HL-60/S4 treated with phorbol 12-myristate 13-acetate at 8.2 ng/mL for 4 days and 3 days (cell line): ENCODE data around the gene C1QTNF12.
"Not testable (repeated sequence)": the region's sequence is repeated elsewhere in the genome, so short reads cannot be mapped to it uniquely, and the experiment has no call there.

ENCODE experiments used
- in situ Hi-C: fragments of 300-500 bp; cut with MboI; formaldehyde crosslinking; loops from 2 replicates; pipeline ENCODE4 v1.15.0; 2022; ENCODE audit warnings: low sequenced_read_pairs

Gene C1QTNF12

DNA sequence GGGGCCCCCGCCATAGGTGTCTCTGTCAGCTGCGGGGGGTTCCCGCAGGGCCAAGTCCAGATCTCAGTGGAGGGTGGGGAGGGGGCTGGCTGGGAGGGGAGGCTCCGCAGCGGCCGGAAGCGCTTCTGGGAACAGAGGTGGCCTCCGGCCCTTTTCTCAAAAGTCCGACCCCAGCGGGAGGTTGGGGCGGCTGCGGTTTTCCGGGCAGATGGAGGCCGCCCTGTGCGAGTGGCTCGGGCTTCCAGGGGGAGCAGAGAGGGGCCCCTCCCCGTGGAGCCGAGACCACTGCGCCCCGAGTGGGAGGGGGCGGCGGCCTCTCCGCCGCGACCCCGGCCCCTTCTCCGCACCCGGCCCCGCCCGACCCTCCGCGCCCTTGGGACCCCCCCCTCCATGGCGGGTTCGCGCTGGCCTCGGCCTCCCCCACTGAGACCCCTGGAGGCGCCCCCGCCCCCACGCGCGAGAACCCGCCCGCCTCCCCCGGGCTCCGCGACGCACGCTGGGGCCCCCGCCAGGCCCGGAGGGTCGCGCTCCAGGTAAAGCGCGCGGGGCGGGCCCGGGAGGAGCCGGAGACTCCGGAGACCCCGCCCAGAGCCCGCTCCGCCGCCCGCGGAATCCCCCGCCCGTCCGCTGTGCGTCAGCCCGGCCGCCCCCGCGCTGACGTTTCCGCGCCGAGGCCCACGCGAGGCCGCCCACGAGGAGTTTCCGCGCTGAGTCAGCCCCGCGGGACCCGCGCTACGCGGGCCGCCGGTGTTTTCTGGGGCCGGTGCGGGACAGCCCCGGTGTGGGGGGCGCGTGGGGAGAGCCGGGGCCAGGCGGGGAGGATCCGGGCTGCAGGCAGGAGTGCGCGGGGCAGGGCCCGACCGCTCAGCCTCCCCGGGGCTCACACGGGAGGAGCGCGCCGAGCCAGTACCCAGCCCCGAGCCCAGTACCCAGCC lies 45.4 kb downstream of the C1QTNF12 start:
- in situ Hi-C loops = no loop called here

DNA sequence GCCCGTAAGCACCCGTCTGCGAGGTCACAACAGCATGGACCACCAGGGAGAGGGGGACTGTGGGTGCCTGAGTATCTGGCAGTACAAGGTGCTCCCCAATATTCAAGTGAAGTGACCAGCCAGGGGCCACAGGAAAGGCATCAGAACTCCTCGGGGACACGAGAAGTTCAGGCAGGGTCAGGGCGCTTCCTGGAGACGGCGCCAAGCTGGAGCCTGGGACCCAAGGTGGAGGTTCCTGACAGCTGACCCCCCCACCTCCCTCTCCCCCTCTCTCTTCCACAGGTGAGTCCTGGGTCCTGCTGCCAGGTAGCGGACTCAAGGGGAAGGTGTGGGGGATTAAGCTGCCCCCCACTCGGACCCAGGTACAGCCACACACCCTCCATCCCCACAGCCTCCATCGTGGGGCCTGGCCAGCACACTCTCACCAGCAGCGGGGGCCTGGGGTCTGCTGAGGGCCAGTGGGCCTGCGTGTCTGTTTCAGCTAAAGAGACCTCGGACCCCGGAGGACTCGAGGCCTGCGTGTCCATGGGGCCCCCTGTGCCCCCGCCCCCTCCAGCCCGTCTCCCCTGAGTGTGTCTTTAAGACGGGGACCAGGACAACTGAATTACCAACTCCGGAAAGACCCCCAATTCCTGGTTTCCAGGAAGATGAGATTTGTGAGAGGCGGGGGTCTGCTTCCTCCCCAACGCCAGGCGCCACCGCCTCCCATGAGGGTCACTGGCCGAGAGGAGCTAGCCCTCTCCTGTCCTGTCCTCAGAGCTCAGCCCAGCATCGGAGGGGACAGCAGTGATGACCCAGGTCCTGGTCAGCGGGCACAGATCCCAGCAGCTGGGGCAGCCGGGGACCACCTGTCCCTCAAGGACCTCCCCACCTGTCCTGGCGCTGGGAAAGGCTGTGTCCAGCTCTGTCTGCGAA lies 46.3 kb downstream of the C1QTNF12 start:
- in situ Hi-C loops = no loop called here

DNA sequence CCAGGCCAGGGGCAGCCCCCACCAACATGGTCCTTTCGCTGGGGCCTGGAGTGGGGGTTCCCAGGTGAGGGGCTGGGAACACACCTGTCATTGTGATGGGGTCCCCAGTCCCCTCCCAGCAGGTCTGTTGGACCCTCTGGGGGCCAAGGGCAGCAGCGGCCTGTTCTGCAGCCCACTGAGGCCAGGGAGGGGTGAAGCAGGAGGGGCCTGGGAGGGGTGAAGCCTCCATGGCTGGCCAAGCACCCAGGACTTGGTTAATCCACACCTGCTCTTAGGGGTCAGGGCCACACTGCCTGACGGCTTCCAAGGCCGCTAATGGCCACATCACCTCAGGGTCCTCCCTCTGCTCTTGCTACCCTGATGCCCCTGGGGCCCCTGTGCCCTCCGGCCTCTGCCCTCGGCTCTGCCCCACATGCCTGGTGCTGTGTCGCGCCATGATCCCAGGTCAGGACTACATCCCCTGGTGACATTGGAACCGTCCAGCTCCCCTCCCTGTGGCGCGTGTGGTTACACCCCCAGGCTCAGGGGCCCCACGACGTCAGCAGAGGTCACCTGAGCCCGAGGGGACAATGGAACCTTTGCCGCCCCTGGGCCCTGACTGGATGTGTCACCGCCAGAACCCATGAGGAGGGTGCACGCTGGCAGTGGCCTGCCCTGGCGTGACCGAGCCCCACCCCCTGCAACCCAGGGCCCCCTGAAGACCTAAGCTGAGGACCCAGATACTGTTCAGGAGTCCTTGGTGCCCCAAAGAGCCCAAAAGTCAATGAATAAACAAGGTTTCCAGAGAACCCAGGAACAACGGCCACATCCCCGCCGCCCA lies 47.2 kb downstream of the C1QTNF12 start:
- in situ Hi-C loops = no loop called here

DNA sequence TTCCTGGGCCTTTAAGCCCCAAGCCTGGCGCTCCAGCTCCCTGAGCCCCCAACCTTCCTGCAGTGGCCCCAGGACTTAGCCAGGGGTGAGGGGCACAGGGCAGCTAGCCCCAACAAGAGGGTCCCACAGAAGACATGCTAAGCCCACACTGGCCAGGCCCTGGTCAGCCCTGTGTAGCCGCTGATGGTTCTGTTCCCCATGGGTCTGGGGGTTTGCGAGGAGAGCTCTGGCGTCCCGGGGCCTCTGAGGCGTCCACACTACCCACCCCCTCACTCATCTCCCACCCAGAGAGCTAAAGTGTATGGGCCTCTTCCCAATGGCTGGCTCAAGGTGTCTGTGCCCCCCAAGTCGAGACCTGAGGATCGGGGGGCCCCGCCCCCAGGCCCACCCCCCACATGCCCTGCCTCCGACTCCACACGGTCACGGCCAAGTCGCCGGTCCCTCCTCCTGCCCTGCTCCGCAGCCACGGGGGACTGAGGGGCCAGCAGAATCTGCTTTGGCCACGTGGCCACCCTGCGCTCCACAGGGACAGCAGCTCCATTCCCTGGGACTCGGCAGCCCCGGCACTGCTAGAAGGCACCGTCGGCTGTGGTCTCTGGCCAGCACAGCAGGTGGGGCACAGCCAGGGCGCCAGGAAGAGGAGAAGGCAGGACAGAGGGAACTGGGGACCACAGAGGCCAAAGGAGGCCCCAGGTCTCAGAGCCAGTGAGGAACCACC lies 47.9 kb downstream of the C1QTNF12 start:
- in situ Hi-C loops = no loop called here

DNA sequence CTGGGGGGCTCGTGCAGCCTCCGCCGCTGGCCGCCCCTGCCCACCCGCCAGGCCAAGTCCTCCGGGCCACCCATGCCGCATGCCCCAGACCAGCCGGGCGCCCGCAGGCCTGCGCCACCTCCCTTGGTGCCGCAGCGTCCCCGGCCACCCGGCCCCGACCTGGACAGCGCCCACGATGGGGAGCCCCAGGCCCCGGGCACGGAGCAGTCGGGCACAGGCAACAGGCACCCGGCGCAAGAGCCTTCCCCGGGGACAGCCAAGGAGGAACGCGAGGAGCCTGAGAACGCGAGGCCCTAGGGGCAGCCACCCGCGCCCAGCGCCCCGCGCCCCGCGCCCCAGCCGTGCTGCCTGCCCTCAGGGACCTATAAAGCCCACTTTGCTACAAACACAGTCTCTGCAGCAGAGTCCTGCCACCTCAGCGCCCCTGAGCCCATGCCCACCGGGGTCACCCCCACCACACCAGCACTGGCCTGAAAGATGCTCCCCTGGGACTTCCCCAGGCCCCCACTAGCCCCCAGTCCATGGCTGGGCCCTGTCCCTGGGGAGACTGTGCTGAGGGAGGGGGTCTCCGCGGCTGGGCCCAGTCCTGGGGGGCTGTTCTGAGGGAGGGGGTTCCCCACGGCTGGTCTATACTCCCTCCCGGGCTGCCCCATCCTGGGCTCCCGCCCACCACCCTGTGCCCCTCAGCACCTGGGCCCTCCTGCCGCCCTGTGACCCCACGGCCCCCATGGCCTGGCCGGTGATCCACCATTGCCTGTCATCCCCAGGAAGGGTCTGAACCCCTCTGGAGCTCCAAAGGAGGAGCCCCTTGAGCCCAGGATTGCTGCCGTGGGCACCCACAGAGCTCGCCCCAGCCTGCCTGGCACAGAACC lies 48.7 kb downstream of the C1QTNF12 start:
- in situ Hi-C loops = no loop called here

DNA sequence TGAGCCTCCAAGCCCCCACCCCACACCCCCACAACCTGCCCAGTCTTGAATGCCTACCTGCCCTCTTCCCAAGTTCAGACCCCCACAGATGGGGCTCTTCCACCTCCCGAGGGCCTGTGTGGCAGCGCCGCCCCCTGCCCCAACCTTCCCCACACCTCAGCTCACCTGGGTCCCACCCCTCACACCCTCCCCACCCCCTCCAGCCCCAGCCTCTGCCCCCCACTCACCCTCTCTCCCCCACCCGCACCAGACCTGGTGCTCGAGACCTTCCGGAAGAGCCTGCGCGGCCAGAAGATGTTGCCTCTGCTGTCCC lies 49.4 kb downstream of the C1QTNF12 start:
- in situ Hi-C loops = no loop called here

DNA sequence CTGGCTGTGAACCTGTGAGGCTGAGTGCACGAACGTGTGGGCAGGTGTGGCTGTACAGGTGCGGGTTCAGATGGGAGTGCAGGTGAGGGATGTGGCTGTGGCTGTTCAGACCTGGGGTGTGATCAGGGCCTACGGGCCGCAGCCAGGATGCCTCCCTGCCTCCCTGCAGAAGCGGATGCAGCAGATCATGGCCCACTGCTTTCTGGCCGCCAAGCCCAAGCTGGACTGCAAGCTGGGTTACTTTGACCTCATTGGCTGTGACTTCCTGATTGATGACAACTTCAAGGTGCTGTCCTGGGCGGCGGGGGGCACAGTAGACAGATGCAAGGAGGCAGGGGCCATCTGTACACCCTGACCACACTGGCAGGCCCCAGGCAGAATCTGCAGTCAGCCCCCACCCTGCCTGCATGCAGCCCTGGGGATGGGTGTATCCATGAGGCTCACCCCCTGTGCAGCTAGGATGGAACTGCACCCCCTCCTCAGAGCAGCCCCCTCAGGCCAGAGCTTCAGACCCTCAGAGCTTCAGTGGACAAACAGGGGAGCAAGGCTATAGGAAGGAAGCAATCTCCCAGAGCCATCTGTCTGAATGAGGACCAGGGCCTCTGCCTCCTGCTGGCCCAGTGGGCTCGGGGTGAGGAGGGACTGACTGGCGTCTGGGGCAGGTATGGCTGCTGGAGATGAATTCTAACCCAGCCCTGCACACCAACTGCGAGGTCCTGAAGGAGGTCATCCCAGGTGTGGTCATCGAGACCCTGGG lies 49.9 kb downstream of the C1QTNF12 start:
- in situ Hi-C loops = no loop called here

DNA sequence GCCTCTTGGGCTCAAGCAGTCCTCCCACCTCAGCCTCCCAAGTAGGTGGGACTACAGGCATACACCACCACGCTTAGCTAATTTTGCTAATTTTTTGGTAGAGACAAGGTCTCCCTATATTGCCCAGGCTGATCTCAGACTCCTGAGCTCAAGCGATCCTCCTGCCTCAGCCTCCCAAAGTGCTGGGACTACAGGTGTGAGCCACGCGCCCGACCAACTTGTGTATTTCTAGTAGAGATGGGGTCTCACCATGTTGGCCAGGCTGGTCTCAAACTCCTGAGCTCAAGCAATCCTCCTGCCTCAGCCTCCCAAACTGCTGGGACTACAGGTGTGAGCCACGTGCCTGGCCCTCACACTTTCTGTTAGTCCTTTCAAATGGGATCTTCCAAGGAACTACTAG lies 50.8 kb downstream of the C1QTNF12 start:
- in situ Hi-C loops = not testable (repeated sequence)

DNA sequence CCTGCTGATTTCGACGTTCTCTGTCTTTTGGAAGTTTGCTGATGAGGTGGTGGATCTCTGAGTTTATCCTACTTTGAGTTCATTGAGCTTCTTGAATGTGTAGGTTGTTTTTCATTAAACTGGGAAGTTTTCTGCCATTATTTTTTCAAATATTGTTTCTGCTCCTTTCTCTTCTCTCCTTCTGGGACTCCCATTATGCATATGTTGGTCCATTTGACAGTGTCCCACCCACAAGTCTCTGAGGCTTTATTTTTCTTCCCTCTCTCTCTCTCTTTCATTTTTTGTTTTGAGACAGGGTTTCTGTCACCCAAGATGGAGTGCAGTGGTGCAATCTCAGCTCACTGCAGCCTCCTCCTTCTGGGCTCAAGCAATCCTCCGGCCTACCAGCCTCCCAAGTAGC lies 51.8 kb downstream of the C1QTNF12 start:
- in situ Hi-C loops = no loop called here
